SK-N-SH (cell line): ENCODE data around the gene TMC1. TPM values are rescaled to one million over a fixed set of nuclear protein-coding genes. Genes with fewer than 3 reads are reported as not detected.
"Not testable (repeated sequence)": the region's sequence is repeated elsewhere in the genome, so short reads cannot be mapped to it uniquely, and the experiment has no call there.

Experiments used
- CTCF ChIA-PET: fragments of 300-600, 350-600 bp; formaldehyde crosslinking; extraction: SDS; loops from one replicate; lab custom pipeline; 2021; lab: Yijun Ruan, JAX
- POLR2A ChIA-PET: fragments of 350-600 bp; sonication (Branson Sonifier 250); formaldehyde crosslinking; extraction: SDS; loops from one replicate; lab custom pipeline; 2020; ENCODE audit warnings: antibody characterized with exemption, inconsistent platforms; lab: Yijun Ruan, JAX
- DNase-seq: peaks from one replicate; pipeline ENCODE4 v3.0.0; 2012
- H2AFZ ChIP-seq: fragments of 200-600 bp; sonication (generic); 2 replicates; pipeline ENCODE4 v1.8.1; 2016; ENCODE audit warnings: antibody characterized with exemption, mild to moderate bottlenecking, low read depth
- H3F3A ChIP-seq: fragments of 200-600 bp; sonication (generic); replicated peaks from 2 replicates; pipeline ENCODE3; 2016; ENCODE audit warnings: antibody characterized with exemption, mild to moderate bottlenecking; ENCODE audit not compliant: insufficient read depth
- H3K27ac ChIP-seq, 2 experiments: fragments of 200-500 bp in 1 of 2; fragments of 200-600 bp in 1 of 2; sonication (Bioruptor generic) in 1 of 2; sonication (generic), shearing (Covaris generic) in 1 of 2; 2 replicates each; pipeline versions ENCODE4 v1.5.1 to v1.6.1; 2014 to 2016; ENCODE audit warnings: low read depth in 2 of 2, inconsistent platforms in 1 of 2, low read length in 1 of 2, mild to moderate bottlenecking in 1 of 2, mixed read lengths in 1 of 2
- H3K27me3 ChIP-seq: fragments of 200-600 bp; sonication (generic), shearing (Covaris generic); 2 replicates; pipeline ENCODE4 v1.6.1; 2016; ENCODE audit warnings: mixed run types; ENCODE audit not compliant: insufficient read depth
- H3K36me3 ChIP-seq, 2 experiments: fragments of 200-500 bp in 1 of 2; fragments of 200-600 bp in 1 of 2; sonication (Bioruptor generic) in 1 of 2; sonication (generic) in 1 of 2; replicated peaks in 1 of 2; 2 replicates each; pipeline versions ENCODE3 to v1.5.1; 2014 to 2016; ENCODE audit warnings: low read length in 1 of 2, mild to moderate bottlenecking in 1 of 2; ENCODE audit not compliant: insufficient read depth in 2 of 2, control insufficient read depth in 1 of 2
- H3K4me1 ChIP-seq, 2 experiments: fragments of 200-500 bp in 1 of 2; fragments of 200-600 bp in 1 of 2; sonication (Bioruptor generic) in 1 of 2; sonication (generic), shearing (Covaris generic) in 1 of 2; 2 replicates each; pipeline versions ENCODE4 v1.5.1 to v1.6.1; 2014 to 2016; ENCODE audit warnings: low read depth in 1 of 2, low read length in 1 of 2, mixed run types in 1 of 2; ENCODE audit not compliant: insufficient read depth in 2 of 2, control insufficient read depth in 1 of 2
- H3K4me2 ChIP-seq: fragments of 200-600 bp; sonication (generic), shearing (Covaris generic); 2 replicates; pipeline ENCODE4 v1.6.1; 2017; ENCODE audit warnings: mixed run types
- H3K4me3 ChIP-seq, 2 experiments: fragments of 200-500 bp in 1 of 2; fragments of 200-600 bp in 1 of 2; sonication (Bioruptor generic) in 1 of 2; sonication (generic), shearing (Covaris generic) in 1 of 2; 2 replicates each; pipeline versions ENCODE4 v1.5.1 to v1.8.1; 2014 to 2016; ENCODE audit warnings: low read depth in 2 of 2, inconsistent platforms in 1 of 2, low read length in 1 of 2, mild to moderate bottlenecking in 1 of 2, mixed read lengths in 1 of 2, moderate library complexity in 1 of 2
- H3K79me2 ChIP-seq: fragments of 200-600 bp; sonication (generic); 2 replicates; pipeline ENCODE4 v1.8.1; 2017; ENCODE audit warnings: mild to moderate bottlenecking; ENCODE audit not compliant: insufficient read depth
- H3K9ac ChIP-seq: fragments of 200-600 bp; sonication (generic); 2 replicates; pipeline ENCODE4 v1.6.1; 2017; ENCODE audit warnings: mixed run types
- H3K9me2 ChIP-seq: fragments of 200-600 bp; sonication (generic); 2 replicates; pipeline ENCODE4 v1.6.1; 2017; ENCODE audit warnings: mixed run types
- H3K9me3 ChIP-seq: fragments of 200-600 bp; sonication (generic); 2 replicates; pipeline ENCODE4 v1.6.1; 2017; ENCODE audit warnings: mixed run types, mild to moderate bottlenecking, moderate library complexity
- H4K20me1 ChIP-seq: fragments of 200-600 bp; sonication (generic); 2 replicates; pipeline ENCODE4 v1.6.1; 2017; ENCODE audit warnings: mild to moderate bottlenecking, mixed run types; ENCODE audit not compliant: insufficient read depth
- CTCF ChIP-seq: fragments of 200-600 bp; sonication (generic); IDR thresholded peaks from 2 replicates; pipeline ENCODE4 v1.6.1; 2017; ENCODE audit warnings: antibody characterized with exemption, mild to moderate bottlenecking, moderate library complexity
- EZH2phosphoT487 ChIP-seq: fragments of 200-600 bp; sonication (generic); IDR thresholded peaks from 2 replicates; pipeline ENCODE4 v1.6.1; 2017; ENCODE audit warnings: low read depth, mixed run types, mild to moderate bottlenecking, antibody characterized with exemption, moderate library complexity, borderline replicate concordance
- FOSL2 ChIP-seq: IDR thresholded peaks from 2 replicates; pipeline ENCODE4 v1.4.0; 2012; ENCODE audit warnings: low read depth, mild to moderate bottlenecking, moderate library complexity, borderline replicate concordance
- IRF3 ChIP-seq: fragments of 150-350 bp; IDR thresholded peaks from 2 replicates; pipeline ENCODE4 v1.6.1; 2016; ENCODE audit warnings: mild to moderate bottlenecking, low read depth, low read length
- NRF1 ChIP-seq: IDR thresholded peaks from 2 replicates; pipeline ENCODE4 v1.6.1; 2012; ENCODE audit warnings: low read depth, mild to moderate bottlenecking, low read length
- POLR2AphosphoS5 ChIP-seq: IDR thresholded peaks from 2 replicates; pipeline ENCODE4 v1.6.1; 2012; ENCODE audit warnings: low read depth, low read length
- TCF12 ChIP-seq: IDR thresholded peaks from 2 replicates; pipeline ENCODE4 v1.4.0; 2012
- TEAD4 ChIP-seq: IDR thresholded peaks from 2 replicates; pipeline ENCODE4 v1.4.0; 2012; ENCODE audit warnings: mild to moderate bottlenecking, borderline replicate concordance; ENCODE audit not compliant: insufficient read depth
- ZBTB33 ChIP-seq: IDR thresholded peaks from 2 replicates; pipeline ENCODE4 v1.4.0; 2012; ENCODE audit warnings: low read depth, borderline replicate concordance
- WGBS: methylation state at CpG from one replicate; pipeline ENCODE4 v1.1.6; 2017; ENCODE audit warnings: low lambda C conversion rate; 5-methylcytosine and 5-hydroxymethylcytosine counted together
- polyA plus RNA-seq, 3 experiments: library from polyadenylated mRNA; depleted of rRNA; stranded (reverse); fragments of >200 nt; gene quantifications; 2 replicates each; pipeline ENCODE4 v1.2.3, GENCODE V29; 2012
- TF ChIP-seq, protein P1 (sequence below): fragments of 150-350 bp; IDR thresholded peaks from 2 replicates; pipeline ENCODE4 v1.6.1; 2017; ENCODE audit warnings: antibody characterized with exemption, low read length, low read depth, borderline replicate concordance
- TF ChIP-seq, protein P2 (sequence below): IDR thresholded peaks from 2 replicates; pipeline ENCODE4 v1.6.1; 2012; ENCODE audit warnings: mild to moderate bottlenecking, low read depth, low read length, moderate library complexity
- TF ChIP-seq, protein P3 (sequence below): IDR thresholded peaks from 2 replicates; pipeline ENCODE4 v1.4.0; 2012; ENCODE audit warnings: low read depth
- TF ChIP-seq, protein P4 (sequence below): IDR thresholded peaks from 2 replicates; pipeline ENCODE4; 2012

The TMC1 gene
- polyA plus RNA-seq, 1 of the 3 experiments (the other 2 are of a cell fraction) = not detected

DNA sequence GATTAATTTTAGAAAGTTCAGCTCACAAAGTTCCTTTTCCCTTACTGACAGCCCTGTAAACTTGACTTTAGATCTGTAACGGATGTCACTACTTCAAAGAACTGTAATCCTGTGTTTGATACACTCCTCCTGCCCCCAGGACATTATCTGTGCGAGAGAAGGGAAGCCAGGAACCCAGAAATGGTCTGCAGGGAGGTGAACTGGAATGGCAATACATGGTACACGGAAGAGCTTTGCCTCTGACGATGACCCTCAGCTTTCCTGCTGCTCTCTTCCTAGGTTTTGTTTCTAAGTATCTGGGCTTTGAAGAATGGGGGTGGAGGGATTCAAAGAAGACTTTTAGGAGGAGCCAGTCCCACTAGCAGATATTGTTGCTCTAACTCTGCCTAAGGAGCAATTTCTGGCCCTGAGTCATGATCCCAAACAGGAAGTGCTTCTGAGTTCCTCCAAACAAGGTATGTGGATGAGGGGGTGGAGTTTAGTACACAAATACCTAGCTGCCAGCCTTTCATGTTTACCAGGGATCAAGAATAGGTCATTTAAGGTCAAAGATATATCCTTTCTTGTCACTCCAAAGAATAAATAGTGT, 43.4 kb upstream of the TMC1 start (continued):
- TF ChIP-seq, protein P1, sequence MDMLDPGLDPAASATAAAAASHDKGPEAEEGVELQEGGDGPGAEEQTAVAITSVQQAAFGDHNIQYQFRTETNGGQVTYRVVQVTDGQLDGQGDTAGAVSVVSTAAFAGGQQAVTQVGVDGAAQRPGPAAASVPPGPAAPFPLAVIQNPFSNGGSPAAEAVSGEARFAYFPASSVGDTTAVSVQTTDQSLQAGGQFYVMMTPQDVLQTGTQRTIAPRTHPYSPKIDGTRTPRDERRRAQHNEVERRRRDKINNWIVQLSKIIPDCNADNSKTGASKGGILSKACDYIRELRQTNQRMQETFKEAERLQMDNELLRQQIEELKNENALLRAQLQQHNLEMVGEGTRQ = no peak
- TF ChIP-seq, protein P2, sequence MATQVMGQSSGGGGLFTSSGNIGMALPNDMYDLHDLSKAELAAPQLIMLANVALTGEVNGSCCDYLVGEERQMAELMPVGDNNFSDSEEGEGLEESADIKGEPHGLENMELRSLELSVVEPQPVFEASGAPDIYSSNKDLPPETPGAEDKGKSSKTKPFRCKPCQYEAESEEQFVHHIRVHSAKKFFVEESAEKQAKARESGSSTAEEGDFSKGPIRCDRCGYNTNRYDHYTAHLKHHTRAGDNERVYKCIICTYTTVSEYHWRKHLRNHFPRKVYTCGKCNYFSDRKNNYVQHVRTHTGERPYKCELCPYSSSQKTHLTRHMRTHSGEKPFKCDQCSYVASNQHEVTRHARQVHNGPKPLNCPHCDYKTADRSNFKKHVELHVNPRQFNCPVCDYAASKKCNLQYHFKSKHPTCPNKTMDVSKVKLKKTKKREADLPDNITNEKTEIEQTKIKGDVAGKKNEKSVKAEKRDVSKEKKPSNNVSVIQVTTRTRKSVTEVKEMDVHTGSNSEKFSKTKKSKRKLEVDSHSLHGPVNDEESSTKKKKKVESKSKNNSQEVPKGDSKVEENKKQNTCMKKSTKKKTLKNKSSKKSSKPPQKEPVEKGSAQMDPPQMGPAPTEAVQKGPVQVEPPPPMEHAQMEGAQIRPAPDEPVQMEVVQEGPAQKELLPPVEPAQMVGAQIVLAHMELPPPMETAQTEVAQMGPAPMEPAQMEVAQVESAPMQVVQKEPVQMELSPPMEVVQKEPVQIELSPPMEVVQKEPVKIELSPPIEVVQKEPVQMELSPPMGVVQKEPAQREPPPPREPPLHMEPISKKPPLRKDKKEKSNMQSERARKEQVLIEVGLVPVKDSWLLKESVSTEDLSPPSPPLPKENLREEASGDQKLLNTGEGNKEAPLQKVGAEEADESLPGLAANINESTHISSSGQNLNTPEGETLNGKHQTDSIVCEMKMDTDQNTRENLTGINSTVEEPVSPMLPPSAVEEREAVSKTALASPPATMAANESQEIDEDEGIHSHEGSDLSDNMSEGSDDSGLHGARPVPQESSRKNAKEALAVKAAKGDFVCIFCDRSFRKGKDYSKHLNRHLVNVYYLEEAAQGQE = no peak
- TF ChIP-seq NRF1 (no peak), TEAD4 (no peak), CTCF (no peak), IRF3 (no peak), EZH2phosphoT487 (no peak)
- TF ChIP-seq, protein P3, sequence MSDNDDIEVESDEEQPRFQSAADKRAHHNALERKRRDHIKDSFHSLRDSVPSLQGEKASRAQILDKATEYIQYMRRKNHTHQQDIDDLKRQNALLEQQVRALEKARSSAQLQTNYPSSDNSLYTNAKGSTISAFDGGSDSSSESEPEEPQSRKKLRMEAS = no peak
- TF ChIP-seq, protein P4, sequence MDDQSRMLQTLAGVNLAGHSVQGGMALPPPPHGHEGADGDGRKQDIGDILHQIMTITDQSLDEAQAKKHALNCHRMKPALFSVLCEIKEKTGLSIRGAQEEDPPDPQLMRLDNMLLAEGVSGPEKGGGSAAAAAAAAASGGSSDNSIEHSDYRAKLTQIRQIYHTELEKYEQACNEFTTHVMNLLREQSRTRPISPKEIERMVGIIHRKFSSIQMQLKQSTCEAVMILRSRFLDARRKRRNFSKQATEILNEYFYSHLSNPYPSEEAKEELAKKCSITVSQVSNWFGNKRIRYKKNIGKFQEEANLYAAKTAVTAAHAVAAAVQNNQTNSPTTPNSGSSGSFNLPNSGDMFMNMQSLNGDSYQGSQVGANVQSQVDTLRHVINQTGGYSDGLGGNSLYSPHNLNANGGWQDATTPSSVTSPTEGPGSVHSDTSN = no peak

DNA sequence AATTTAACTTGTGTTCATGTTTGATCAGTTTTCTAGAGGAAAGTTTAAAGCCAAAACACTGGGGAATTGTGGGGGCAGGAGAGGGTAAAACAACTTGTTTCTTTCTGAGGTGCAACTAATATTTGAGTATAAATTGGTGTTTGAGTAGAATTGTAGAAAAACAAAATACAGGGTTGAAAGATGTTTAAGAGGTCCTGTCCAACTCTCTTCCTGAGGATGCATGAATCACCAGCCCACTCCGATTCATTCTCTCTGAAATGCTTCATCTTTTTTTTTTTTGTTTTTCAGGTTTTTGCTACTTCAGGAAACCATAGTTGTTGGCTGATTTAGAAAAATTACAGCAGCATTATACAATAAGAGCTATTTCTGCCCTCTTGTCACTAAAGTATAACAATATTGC, 42.4 kb upstream of the TMC1 start:
- Histone ChIP-seq H3K27me3 (no peaks in the 10 kb centered on the region), H4K20me1 (no peaks in the 10 kb centered on the region), H3K27ac (peak overlapping the region in 1 of 2 experiments; percentile 70; a peak in 2 of 4 replicates), H3K9me3 (no peaks in the 10 kb centered on the region), H3K36me3 (no peaks in the 10 kb centered on the region), H3K79me2 (no peaks in the 10 kb centered on the region), H3K9ac (no peak overlapping the region), H3K4me3 (no peak overlapping the region; a peak in 1 of 4 replicates), H3F3A (peaks cover 29% of the 10 kb centered on the region), H3K4me1 (peaks cover 0 to 20% of the 10 kb centered on the region in 2 experiments), H3K9me2 (no peaks in the 10 kb centered on the region), H3K4me2 (peak overlapping the region; percentile 68), H2AFZ (peak overlapping the region; percentile 80; the same call in 1 of the 2 replicates)
- ChIA-PET POLR2A (no interaction called here), CTCF (no interaction called here)
- no peak for DNase-seq
- WGBS = 4% methylated on average over 1 of the region's 1 CpG
- TF ChIP-seq POLR2AphosphoS5 (no peak), FOSL2 (0 out of 2 replicates have a peak, but pooled peaks have one; percentile 5), TCF12 (no peak), ZBTB33 (no peak)

- 20% methylated on average over 2 of the region's 25 CpGs for WGBS
- H3K9me3 ChIP-seq, H3K36me3 ChIP-seq, H3K9ac ChIP-seq, H3K27me3 ChIP-seq, H3K79me2 ChIP-seq, POLR2A ChIA-PET, DNase-seq, CTCF ChIA-PET, H3K9me2 ChIP-seq, H4K20me1 ChIP-seq, H3K4me3 ChIP-seq: not testable (repeated sequence)
- Histone ChIP-seq H3F3A (peaks cover 36% of the 10 kb centered on the region), H3K27ac (peak overlapping the region in 1 of 2 experiments; percentile 48; a peak in 1 of 4 replicates), H3K4me2 (peak overlapping the region; percentile 20; the same call in 1 of the 2 replicates), H2AFZ (peak overlapping the region; percentile 2; the same call in 1 of the 2 replicates), H3K4me1 (peaks cover 0 to 20% of the 10 kb centered on the region in 2 experiments)
These were observed 41.1 kb upstream of the TMC1 start for GRCh38 chr9:72480261-72480660.
